ENCODE results near the gene SH3GLB2. TPM values are rescaled to one million over a fixed set of nuclear protein-coding genes. Genes with fewer than 3 reads are reported as not detected.

Gene SH3GLB2
- total RNA-seq, result 90.1 and 97.5 TPM in 2 replicates

GRCh38 chr9:129028192-129028966 lies at the start of gene SH3GLB2:
Gene SH3GLB2, minus strand, starts transcription at chr9:129028331. Its CDS starts 177 bp downstream, at chr9:129028154.
- peak; percentile 32 for DNase-seq (ENCODE audit: low read depth)
- H3K4me3 ChIP-seq (ENCODE audit: low read depth, low read length), result peak within 1 kb of the TSS; percentile 95
- TF ChIP-seq CTCF (conservative IDR thresholded peaks at IDR 0.05; ENCODE audit: low read depth, low read length), result peak; percentile 73

GRCh38 chr9:129077236-129077635 lies 49.1 kb upstream of the SH3GLB2 start:
- no peak for TF ChIP-seq CTCF (conservative IDR thresholded peaks at IDR 0.05; ENCODE audit: low read depth, low read length)
- no peak for DNase-seq (ENCODE audit: low read depth)
- no peak overlapping the region for H3K4me3 ChIP-seq (ENCODE audit: low read depth, low read length)

GRCh38 chr9:129076640-129077037 lies 48.5 kb upstream of the SH3GLB2 start:
- DNase-seq (ENCODE audit: low read depth), result no peak
- no peak overlapping the region for H3K4me3 ChIP-seq (ENCODE audit: low read depth, low read length)
- TF ChIP-seq CTCF (conservative IDR thresholded peaks at IDR 0.05; ENCODE audit: low read depth, low read length), result no peak

- TF ChIP-seq CTCF (conservative IDR thresholded peaks at IDR 0.05; ENCODE audit: low read depth, low read length), result no peak
These were observed 48.0 kb upstream of the SH3GLB2 start for GRCh38 chr9:129075996-129076639.

GRCh38 chr9:129074106-129074505 lies 46.0 kb upstream of the SH3GLB2 start:
- no peak for TF ChIP-seq CTCF (conservative IDR thresholded peaks at IDR 0.05; ENCODE audit: low read depth, low read length)
- DNase-seq (ENCODE audit: low read depth), result no peak
- H3K4me3 ChIP-seq (ENCODE audit: low read depth, low read length), result no peak overlapping the region

More at GRCh38 chr9:129075996-129076639, 48.0 kb upstream of the SH3GLB2 start:
- no peak for DNase-seq (ENCODE audit: low read depth)
- H3K4me3 ChIP-seq (ENCODE audit: low read depth, low read length), result no peak overlapping the region

GRCh38 chr9:129073404-129073803 lies 45.3 kb upstream of the SH3GLB2 start:
- TF ChIP-seq CTCF (conservative IDR thresholded peaks at IDR 0.05; ENCODE audit: low read depth, low read length), result no peak
- DNase-seq (ENCODE audit: low read depth), result no peak
- no peak overlapping the region for H3K4me3 ChIP-seq (ENCODE audit: low read depth, low read length)
